CD14-positive monocyte (primary cell): ENCODE results near the gene PARVG. TPM values are rescaled to one million over a fixed set of nuclear protein-coding genes. Genes with fewer than 3 reads are reported as not detected.

Experiments used
- DNase-seq, 3 donors: peaks; one replicate each; pipeline ENCODE4 v3.0.0-alpha.2; 2011 to 2022
- H2AFZ ChIP-seq: 2 replicates; pipeline ENCODE4 v1.6.0; 2012; ENCODE audit warnings: mild to moderate bottlenecking, low read depth, low read length, inconsistent platforms; ENCODE audit not compliant: insufficient read depth, poor library complexity, severe bottlenecking
- H3K27ac ChIP-seq, 2 donors: 1 replicate in 1 of 2; 2 replicates in 1 of 2; pipeline ENCODE4 v1.5.1; 2012 to 2013; ENCODE audit warnings: low read length in 2 of 2, control low read depth in 1 of 2, inconsistent platforms in 1 of 2, low read depth in 1 of 2, mild to moderate bottlenecking in 1 of 2
- H3K27me3 ChIP-seq, 2 donors: one replicate each; pipeline versions ENCODE4 v1.6.0 to v1.6.1; 2011 to 2013; ENCODE audit warnings: low read length in 2 of 2; ENCODE audit not compliant: control insufficient read depth in 2 of 2, insufficient read depth in 2 of 2
- H3K36me3 ChIP-seq, 2 donors: replicated peaks in 1 of 2; 1 replicate in 1 of 2; 2 replicates in 1 of 2; pipeline versions ENCODE4 v1.5.1 to v1.6.1; 2012 to 2013; ENCODE audit warnings: low read length in 2 of 2, control low read depth in 1 of 2, inconsistent platforms in 1 of 2, mild to moderate bottlenecking in 1 of 2; ENCODE audit not compliant: insufficient read depth in 2 of 2, control insufficient read depth in 1 of 2
- H3K4me1 ChIP-seq, 2 donors: 1 replicate in 1 of 2; 2 replicates in 1 of 2; pipeline versions ENCODE4 v1.5.1 to v1.6.1; 2012 to 2013; ENCODE audit warnings: low read length in 2 of 2, control low read depth in 1 of 2, inconsistent platforms in 1 of 2, mild to moderate bottlenecking in 1 of 2, moderate library complexity in 1 of 2; ENCODE audit not compliant: insufficient read depth in 2 of 2, control insufficient read depth in 1 of 2
- H3K4me2 ChIP-seq: replicated peaks from 2 replicates; pipeline ENCODE3; 2012; ENCODE audit warnings: low read length, moderate library complexity, mild to moderate bottlenecking; ENCODE audit not compliant: poor library complexity, severe bottlenecking; ENCODE audit errors: extremely low read depth
- H3K4me3 ChIP-seq, 3 experiments: fragments of 200-600 bp in 1 of 3; sonication (generic) in 1 of 3; replicated peaks in 1 of 3; 1 replicate in 2 of 3; 2 replicates in 1 of 3; pipeline ENCODE4 v1.5.1; 2011 to 2013; ENCODE audit warnings: low read length in 3 of 3, mild to moderate bottlenecking in 3 of 3, control low read depth in 2 of 3, low read depth in 2 of 3, inconsistent platforms in 1 of 3, moderate library complexity in 1 of 3
- H3K79me2 ChIP-seq: 2 replicates; pipeline ENCODE4 v1.6.0; 2012; ENCODE audit warnings: mild to moderate bottlenecking, control low read depth, inconsistent platforms, low read length, moderate library complexity; ENCODE audit not compliant: insufficient read depth
- H3K9ac ChIP-seq: 2 replicates; pipeline ENCODE4 v1.6.0; 2017; ENCODE audit warnings: low read length, mild to moderate bottlenecking; ENCODE audit not compliant: insufficient read depth, poor library complexity, severe bottlenecking
- H3K9me3 ChIP-seq, 2 donors: replicated peaks in 1 of 2; 1 replicate in 1 of 2; 2 replicates in 1 of 2; pipeline versions ENCODE4 v1.5.1 to v1.6.1; 2012 to 2013; ENCODE audit warnings: low read length in 2 of 2, control low read depth in 1 of 2; ENCODE audit not compliant: control insufficient read depth in 1 of 2, insufficient read depth in 1 of 2
- H4K20me1 ChIP-seq: 2 replicates; pipeline ENCODE4 v1.6.0; 2012; ENCODE audit warnings: mild to moderate bottlenecking, low read length, control low read depth, moderate library complexity; ENCODE audit not compliant: insufficient read depth
- H3K27ac Mint-ChIP-seq, 7 donors: one replicate each; pipeline ENCODE4 v1.8.0; 2020; ENCODE audit warnings: mild to moderate bottlenecking in 7 of 7, mixed read lengths in 7 of 7, moderate library complexity in 6 of 7, inconsistent platforms in 2 of 7
- H3K27me3 Mint-ChIP-seq, 3 donors: one replicate each; pipeline ENCODE4 v1.8.0; 2021 to 2022; ENCODE audit warnings: low read depth in 3 of 3, mild to moderate bottlenecking in 3 of 3, mixed read lengths in 3 of 3, moderate library complexity in 3 of 3, inconsistent platforms in 1 of 3
- H3K36me3 Mint-ChIP-seq, 2 donors: one replicate each; pipeline ENCODE4 v1.8.0; 2020; ENCODE audit warnings: mixed read lengths in 2 of 2, inconsistent platforms in 1 of 2, mild to moderate bottlenecking in 1 of 2
- H3K4me1 Mint-ChIP-seq: one replicate; pipeline ENCODE4 v1.8.0; 2020; ENCODE audit warnings: mild to moderate bottlenecking, mixed read lengths
- H3K4me3 Mint-ChIP-seq, 2 donors: one replicate each; pipeline ENCODE4 v1.8.0; 2020; ENCODE audit warnings: mild to moderate bottlenecking in 2 of 2, mixed read lengths in 2 of 2, moderate library complexity in 1 of 2
- H3K9me3 Mint-ChIP-seq, 7 donors: one replicate each; pipeline ENCODE4 v1.8.0; 2020 to 2022; ENCODE audit warnings: mixed read lengths in 7 of 7, mild to moderate bottlenecking in 6 of 7, moderate library complexity in 6 of 7, inconsistent platforms in 2 of 7
- CTCF ChIP-seq: fragments of 200-600 bp; IDR thresholded peaks from one replicate; pipeline ENCODE4 v1.8.0; 2022; ENCODE audit warnings: antibody characterized with exemption, mild to moderate bottlenecking
- WGBS: methylation state at CpG from one replicate; pipeline ENCODE4 v1.1.5; 2013; ENCODE audit warnings: missing lambda C conversion rate; ENCODE audit not compliant: insufficient coverage; 5-methylcytosine and 5-hydroxymethylcytosine counted together
- intact Hi-C, 2 donors: fragments of 100-400 bp; cut with micrococcal nuclease; formaldehyde crosslinking; loops; one replicate each; pipeline versions ENCODE4 v1.15.0 to v1.15.1; 2023
- polyA plus RNA-seq, 3 donors: library from polyadenylated mRNA; depleted of rRNA in 1 of 3; unstranded in 2 of 3; stranded (reverse) in 1 of 3; fragments of 300-500 nt in 2 of 3; fragments of >200 nt in 1 of 3; fragmentation: Illumina TruSeq in 2 of 3; gene quantifications; 1 replicate in 2 of 3; 2 replicates in 1 of 3; pipeline ENCODE4 v1.2.3, GENCODE V29; 2012 to 2021

PARVG gene
- polyA plus RNA-seq, 3 donors: 169 to 577 (median 190) TPM

GRCh38 chr22:44137415-44137814 lies 43.3 kb upstream of the PARVG start:
- H3K27ac Mint-ChIP-seq: peak overlapping the region in 1 of 7 donors; percentile 8
- Histone ChIP-seq H3K4me3 (no peak overlapping the region), H3K79me2 (no peaks in the 10 kb centered on the region), H3K36me3 (peaks cover 51 to 84% of the 10 kb centered on the region in 2 donors), H3K4me2 (no peak overlapping the region), H2AFZ (no peak overlapping the region), H3K27me3 (no peaks in the 10 kb centered on the region), H3K9ac (no peak overlapping the region), H3K27ac (no peak overlapping the region), H4K20me1 (no peaks in the 10 kb centered on the region), H3K9me3 (peaks cover 22 to 23% of the 10 kb centered on the region in 2 donors), H3K4me1 (no peaks in the 10 kb centered on the region)
- peaks cover 0 to 2% (median 2%) of the 10 kb centered on the region in 3 donors for H3K27me3 Mint-ChIP-seq
- intact Hi-C loops: no loop called here
- WGBS: 100% methylated on average over 2 of the region's 3 CpGs
- H3K4me1 Mint-ChIP-seq: peaks cover 5% of the 10 kb centered on the region
- peaks cover 79 to 83% of the 10 kb centered on the region in 2 donors for H3K36me3 Mint-ChIP-seq
- peaks cover 16 to 29% (median 21%) of the 10 kb centered on the region in 7 donors for H3K9me3 Mint-ChIP-seq
- no peak overlapping the region for H3K4me3 Mint-ChIP-seq
- no peak for TF ChIP-seq CTCF
- no peak for DNase-seq

DNA sequence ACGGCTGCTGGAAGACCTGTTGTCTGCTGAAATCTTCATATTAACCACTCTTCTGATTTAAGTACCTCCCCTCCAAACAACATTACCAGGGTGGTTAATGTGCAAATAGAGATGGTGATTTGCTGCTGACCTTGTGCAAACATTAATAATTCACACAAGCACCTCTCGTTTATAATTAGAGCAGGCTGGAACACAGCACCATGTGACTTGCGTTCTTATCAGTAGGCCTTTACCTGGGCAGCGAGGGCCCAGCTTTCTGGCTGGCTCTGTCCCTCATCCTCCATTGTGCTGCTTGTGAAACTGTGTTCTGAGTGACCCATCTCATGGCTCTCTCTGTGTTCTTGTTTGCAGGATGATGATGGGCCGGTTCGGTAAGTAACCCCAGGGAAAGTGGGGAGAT lies 41.0 kb upstream of the PARVG start:
- no peak overlapping the region for H3K9ac ChIP-seq
- no peak overlapping the region for H2AFZ ChIP-seq
- H3K4me2 ChIP-seq: no peak overlapping the region
- H3K27ac ChIP-seq: no peak overlapping the region
- WGBS: no CpG with 5 or more reads among the region's 6 CpGs
- no peaks in the 10 kb centered on the region for H4K20me1 ChIP-seq
- Mint-ChIP-seq H3K27me3 (peaks cover 0 to 2% (median 0%) of the 10 kb centered on the region in 3 donors), H3K4me3 (no peak overlapping the region), H3K4me1 (no peaks in the 10 kb centered on the region), H3K9me3 (peaks cover 16 to 29% (median 21%) of the 10 kb centered on the region in 7 donors), H3K36me3 (peaks cover 62 to 73% of the 10 kb centered on the region in 2 donors), H3K27ac (peak overlapping the region in 1 of 7 donors; percentile 26)
- no peaks in the 10 kb centered on the region for H3K4me1 ChIP-seq
- intact Hi-C loops: no loop called here
- peaks cover 22 to 23% of the 10 kb centered on the region in 2 donors for H3K9me3 ChIP-seq
- TF ChIP-seq CTCF: no peak
- H3K4me3 ChIP-seq: no peak overlapping the region
- H3K27me3 ChIP-seq: no peaks in the 10 kb centered on the region
- peaks cover 32 to 71% of the 10 kb centered on the region in 2 donors for H3K36me3 ChIP-seq
- H3K79me2 ChIP-seq: no peaks in the 10 kb centered on the region
- no peak for DNase-seq
